ENCODE data around the gene FPR2. TPM values are rescaled to one million over a fixed set of nuclear protein-coding genes. Genes with fewer than 3 reads are reported as not detected.
A peak's percentile ranks its signal among the peaks of the same experiment; 100 is the strongest.

FPR2 gene
- total RNA-seq, 1 donor: not detected

- no peak overlapping the region for H3K4me3 ChIP-seq (ENCODE audit: low read depth, low read length)
- TF ChIP-seq CTCF (IDR thresholded peaks at IDR 0.05; ENCODE audit: insufficient read depth, low read length): no peak
- no peak for DNase-seq (ENCODE audit: low read depth)
Observed at GRCh38 chr19:51739466-51740213, 21.3 kb upstream of the FPR2 start.

GRCh38 chr19:51740356-51740755, 20.6 kb upstream of the FPR2 start:
- no peak overlapping the region for H3K4me3 ChIP-seq (ENCODE audit: low read depth, low read length)
- no peak for DNase-seq (ENCODE audit: low read depth)
- no peak for TF ChIP-seq CTCF (IDR thresholded peaks at IDR 0.05; ENCODE audit: insufficient read depth, low read length)

GRCh38 chr19:51742789-51743188, 18.2 kb upstream of the FPR2 start:
- peak; percentile 48 for DNase-seq (ENCODE audit: low read depth)
- H3K4me3 ChIP-seq (ENCODE audit: low read depth, low read length): no peak overlapping the region
- TF ChIP-seq CTCF (IDR thresholded peaks at IDR 0.05; ENCODE audit: insufficient read depth, low read length): no peak

- no peak for TF ChIP-seq CTCF (IDR thresholded peaks at IDR 0.05; ENCODE audit: insufficient read depth, low read length)
- no peak overlapping the region for H3K4me3 ChIP-seq (ENCODE audit: low read depth, low read length)
- no peak for DNase-seq (ENCODE audit: low read depth)
Observed at GRCh38 chr19:51743405-51743804, 17.6 kb upstream of the FPR2 start.

GRCh38 chr19:51746731-51747130, 14.2 kb upstream of the FPR2 start:
- DNase-seq (ENCODE audit: low read depth): no peak
- TF ChIP-seq CTCF (IDR thresholded peaks at IDR 0.05; ENCODE audit: insufficient read depth, low read length): no peak
- no peak overlapping the region for H3K4me3 ChIP-seq (ENCODE audit: low read depth, low read length)

- H3K4me3 ChIP-seq (ENCODE audit: low read depth, low read length): no peak overlapping the region
- DNase-seq (ENCODE audit: low read depth): no peak
- no peak for TF ChIP-seq CTCF (IDR thresholded peaks at IDR 0.05; ENCODE audit: insufficient read depth, low read length)
Observed at GRCh38 chr19:51749979-51750378, 11.0 kb upstream of the FPR2 start.

Measured in fibroblast of the aortic adventitia (primary cell).